K562 (cell line): ENCODE results near the gene PBX2. TPM values are rescaled to one million over a fixed set of nuclear protein-coding genes. Genes with fewer than 3 reads are reported as not detected.

Source experiments
- CEBPG ChIP-seq, 3 experiments: fragments of 200-800 bp in 1 of 3; sonication (Bioruptor generic) in 1 of 3; sonication (generic) in 1 of 3; formaldehyde crosslinking in 1 of 3; IDR thresholded peaks in 2 of 3; conservative IDR thresholded peaks in 1 of 3; 2 replicates each; pipeline versions ENCODE4 v1.6.1 to v1.8.0; 2016 to 2022; ENCODE audit warnings: missing compliant biosample characterization in 2 of 3, missing genetic modification characterization in 2 of 3, mild to moderate bottlenecking in 1 of 3, missing genetic modification reagents in 1 of 3
- E2F1 ChIP-seq: sonication (generic); formaldehyde crosslinking; IDR thresholded peaks from 2 replicates; pipeline ENCODE4 v1.8.1; 2023; ENCODE audit warnings: mild to moderate bottlenecking, missing genetic modification reagents, moderate library complexity
- ELF2 ChIP-seq: fragments of 250-450 bp; sonication (Bioruptor Pico); IDR thresholded peaks from 2 replicates; pipeline ENCODE4 v1.5.0; 2021; ENCODE audit warnings: mild to moderate bottlenecking
- FOXM1 ChIP-seq, 2 experiments: fragments of 450-650 bp in 1 of 2; sonication (generic) in 1 of 2; formaldehyde crosslinking in 1 of 2; IDR thresholded peaks; 2 replicates each; pipeline versions ENCODE4 v1.6.1 to v1.9.0; 2017 to 2022; ENCODE audit warnings: low read depth in 2 of 2, mild to moderate bottlenecking in 2 of 2, missing genetic modification reagents in 1 of 2, moderate library complexity in 1 of 2
- HOXB6 ChIP-seq: fragments of 250-450 bp; sonication (Bioruptor Pico); IDR thresholded peaks from 2 replicates; pipeline ENCODE4 v1.5.1; 2022; ENCODE audit warnings: mild to moderate bottlenecking, borderline replicate concordance
- MAX ChIP-seq: sonication (generic); formaldehyde crosslinking; IDR thresholded peaks from 2 replicates; pipeline ENCODE4 v1.9.0; 2022; ENCODE audit warnings: mild to moderate bottlenecking, missing genetic modification reagents
- MIER1 ChIP-seq: fragments of 450-650 bp; IDR thresholded peaks from 2 replicates; pipeline ENCODE4 v1.6.1; 2016; ENCODE audit warnings: antibody characterized with exemption, mild to moderate bottlenecking, low read depth
- RBM15 ChIP-seq: fragments of 200-400 bp; formaldehyde crosslinking; IDR thresholded peaks from 2 replicates; pipeline ENCODE4 v1.6.1; 2018; ENCODE audit warnings: mild to moderate bottlenecking, low read length, moderate library complexity; ENCODE audit not compliant: insufficient read depth
- RFX1 ChIP-seq: fragments of 450-650 bp; IDR thresholded peaks from 2 replicates; pipeline ENCODE4 v1.6.1; 2016; ENCODE audit warnings: mild to moderate bottlenecking, moderate library complexity
- SAFB ChIP-seq: fragments of 200-400 bp; formaldehyde crosslinking; IDR thresholded peaks from 2 replicates; pipeline ENCODE4 v1.6.1; 2017; ENCODE audit warnings: low read depth, low read length, borderline replicate concordance
- SFPQ ChIP-seq: fragments of 200-400 bp; formaldehyde crosslinking; IDR thresholded peaks from 2 replicates; pipeline ENCODE4 v1.6.1; 2017; ENCODE audit warnings: mild to moderate bottlenecking, low read depth, low read length, moderate library complexity
- SRF ChIP-seq, 2 experiments: fragments of 250-450, 450-650 bp in 1 of 2; sonication (Bioruptor Pico) in 1 of 2; sonication (generic) in 1 of 2; formaldehyde crosslinking; IDR thresholded peaks; 2 replicates each; pipeline versions ENCODE4 v1.5.0 to v1.5.1; 2020 to 2022; ENCODE audit warnings: mild to moderate bottlenecking in 1 of 2, missing genetic modification reagents in 1 of 2
- STAT5B ChIP-seq: fragments of 250-450 bp; sonication (Bioruptor Pico); IDR thresholded peaks from 2 replicates; pipeline ENCODE4 v1.8.0; 2021; ENCODE audit warnings: mild to moderate bottlenecking, inconsistent platforms
- ZNF134 ChIP-seq: fragments of 250-450 bp; sonication (Bioruptor Pico); conservative IDR thresholded peaks from 2 replicates; pipeline ENCODE4 v1.4.0; 2020
- ZNF354B ChIP-seq: fragments of 250-450 bp; sonication (Bioruptor Pico); IDR thresholded peaks from 2 replicates; pipeline ENCODE4 v1.4.0; 2020
- ZNF444 ChIP-seq: fragments of 250-450 bp; sonication (Bioruptor Pico); IDR thresholded peaks from 2 replicates; pipeline ENCODE4 v1.4.0; 2020; ENCODE audit warnings: mild to moderate bottlenecking, moderate library complexity
- polyA plus RNA-seq, 8 experiments: library from polyadenylated mRNA; depleted of rRNA in 4 of 8; stranded (reverse) in 5 of 8; unstranded in 3 of 8; fragments of >200 nt; fragmentation: Nextera tagmentation in 2 of 8; fragmentation: Illumina TruSeq in 1 of 8; extraction: Ambion mirVana in 2 of 8; extraction: Trizol in 1 of 8; gene quantifications; 2 replicates each; pipeline versions ENCODE4 v1.2.1 to v1.2.3, GENCODE V29; 2011 to 2014; ENCODE audit warnings: inconsistent platforms in 1 of 8, missing spikeins in 1 of 8
- total RNA-seq, 7 experiments: library from RNA; depleted of rRNA in 6 of 7; stranded (reverse); fragments of >200 nt in 6 of 7; fragmentation: Illumina TruSeq in 2 of 7; extraction: Trizol in 2 of 7; gene quantifications; 2 replicates each; pipeline versions ENCODE4 v1.2.1 to v1.2.3, GENCODE V29; 2011 to 2021; ENCODE audit warnings: low replicate concordance in 1 of 7
- TF ChIP-seq, protein P1 (sequence below): fragments of 450-650 bp; formaldehyde crosslinking; IDR thresholded peaks from 2 replicates; pipeline ENCODE4 v1.4.0; 2020; ENCODE audit warnings: mild to moderate bottlenecking, moderate library complexity
- TF ChIP-seq, protein P2 (sequence below), 2 experiments: fragments of 150-350 bp in 1 of 2; IDR thresholded peaks; 2 replicates each; pipeline ENCODE4 v1.6.1; 2012 to 2016; ENCODE audit warnings: low read depth in 2 of 2, low read length in 2 of 2, mild to moderate bottlenecking in 1 of 2, moderate library complexity in 1 of 2

The PBX2 gene
- total and polyA plus RNA-seq, 9 of the 15 experiments (the other 6 are each of a cell fraction or from before 2014, with no cell fraction given): 1.9 to 134 (median 62.5) TPM

DNA sequence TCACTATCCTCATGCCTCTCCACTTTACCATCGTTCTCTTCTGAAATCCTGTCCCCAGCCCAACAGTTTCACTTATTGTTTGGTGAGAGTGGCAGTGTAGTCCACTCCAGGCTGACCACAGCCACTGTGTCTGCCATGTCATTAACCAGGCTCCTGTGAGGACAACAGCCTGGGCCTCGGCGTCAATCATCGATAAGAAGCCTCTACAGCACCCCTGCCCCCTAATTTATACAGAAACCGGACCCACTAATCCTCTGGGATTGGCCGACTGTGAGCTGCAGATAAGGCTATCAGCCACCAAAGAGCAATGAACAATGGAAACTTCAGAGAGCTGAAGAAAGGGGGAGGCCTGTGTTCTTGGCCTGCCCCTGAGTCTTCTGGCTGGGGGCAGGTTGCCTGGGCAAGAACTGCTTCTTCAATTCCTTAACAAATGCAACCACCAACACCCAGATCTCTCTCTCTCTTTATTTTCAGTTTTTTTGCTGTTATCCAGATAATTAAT, 22.2 kb downstream of the PBX2 start (continued):
- TF ChIP-seq SFPQ (no peak), FOXM1 (IDR thresholded peaks at IDR 0.05; ENCODE audit: low read depth) (peak; percentile 90), FOXM1 (CRISPR knock-in tag; IDR thresholded peaks at IDR 0.05; ENCODE audit: low read depth) (no peak), RBM15 (no peak), RFX1 (no peak), STAT5B (CRISPR knock-in tag) (no peak), ELF2 (CRISPR knock-in tag) (no peak), ZNF354B (CRISPR knock-in tag) (peak; percentile 33; the same call in 1 of the 2 replicates), E2F1 (no peak), CEBPG (CRISPR knock-in tag; IDR thresholded peaks at IDR 0.05) (no peak), CEBPG (tag; conservative IDR thresholded peaks at IDR 0.05 in 1 of 2, IDR thresholded peaks at IDR 0.05 in 1 of 2) (no peak), MIER1 (no peak), ZNF134 (no peak), SRF (CRISPR knock-in tag; IDR thresholded peaks at IDR 0.05) (0 out of 4 replicates have a peak, but pooled peaks of 1 of the 2 experiments have one; percentile 14), ZNF444 (CRISPR knock-in tag) (0 out of 2 replicates have a peak, but pooled peaks have one; percentile 57), MAX (CRISPR knock-in tag) (0 out of 2 replicates have a peak, but pooled peaks have one; percentile 11), SAFB (no peak), HOXB6 (no peak)
- TF ChIP-seq, protein P1, sequence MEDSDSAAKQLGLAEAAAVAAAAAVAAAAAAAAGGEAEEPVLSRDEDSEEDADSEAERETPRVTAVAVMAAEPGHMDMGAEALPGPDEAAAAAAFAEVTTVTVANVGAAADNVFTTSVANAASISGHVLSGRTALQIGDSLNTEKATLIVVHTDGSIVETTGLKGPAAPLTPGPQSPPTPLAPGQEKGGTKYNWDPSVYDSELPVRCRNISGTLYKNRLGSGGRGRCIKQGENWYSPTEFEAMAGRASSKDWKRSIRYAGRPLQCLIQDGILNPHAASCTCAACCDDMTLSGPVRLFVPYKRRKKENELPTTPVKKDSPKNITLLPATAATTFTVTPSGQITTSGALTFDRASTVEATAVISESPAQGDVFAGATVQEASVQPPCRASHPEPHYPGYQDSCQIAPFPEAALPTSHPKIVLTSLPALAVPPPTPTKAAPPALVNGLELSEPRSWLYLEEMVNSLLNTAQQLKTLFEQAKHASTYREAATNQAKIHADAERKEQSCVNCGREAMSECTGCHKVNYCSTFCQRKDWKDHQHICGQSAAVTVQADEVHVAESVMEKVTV (CRISPR knock-in tag): 0 out of 2 replicates have a peak, but pooled peaks have one; percentile 26
- TF ChIP-seq, protein P2, sequence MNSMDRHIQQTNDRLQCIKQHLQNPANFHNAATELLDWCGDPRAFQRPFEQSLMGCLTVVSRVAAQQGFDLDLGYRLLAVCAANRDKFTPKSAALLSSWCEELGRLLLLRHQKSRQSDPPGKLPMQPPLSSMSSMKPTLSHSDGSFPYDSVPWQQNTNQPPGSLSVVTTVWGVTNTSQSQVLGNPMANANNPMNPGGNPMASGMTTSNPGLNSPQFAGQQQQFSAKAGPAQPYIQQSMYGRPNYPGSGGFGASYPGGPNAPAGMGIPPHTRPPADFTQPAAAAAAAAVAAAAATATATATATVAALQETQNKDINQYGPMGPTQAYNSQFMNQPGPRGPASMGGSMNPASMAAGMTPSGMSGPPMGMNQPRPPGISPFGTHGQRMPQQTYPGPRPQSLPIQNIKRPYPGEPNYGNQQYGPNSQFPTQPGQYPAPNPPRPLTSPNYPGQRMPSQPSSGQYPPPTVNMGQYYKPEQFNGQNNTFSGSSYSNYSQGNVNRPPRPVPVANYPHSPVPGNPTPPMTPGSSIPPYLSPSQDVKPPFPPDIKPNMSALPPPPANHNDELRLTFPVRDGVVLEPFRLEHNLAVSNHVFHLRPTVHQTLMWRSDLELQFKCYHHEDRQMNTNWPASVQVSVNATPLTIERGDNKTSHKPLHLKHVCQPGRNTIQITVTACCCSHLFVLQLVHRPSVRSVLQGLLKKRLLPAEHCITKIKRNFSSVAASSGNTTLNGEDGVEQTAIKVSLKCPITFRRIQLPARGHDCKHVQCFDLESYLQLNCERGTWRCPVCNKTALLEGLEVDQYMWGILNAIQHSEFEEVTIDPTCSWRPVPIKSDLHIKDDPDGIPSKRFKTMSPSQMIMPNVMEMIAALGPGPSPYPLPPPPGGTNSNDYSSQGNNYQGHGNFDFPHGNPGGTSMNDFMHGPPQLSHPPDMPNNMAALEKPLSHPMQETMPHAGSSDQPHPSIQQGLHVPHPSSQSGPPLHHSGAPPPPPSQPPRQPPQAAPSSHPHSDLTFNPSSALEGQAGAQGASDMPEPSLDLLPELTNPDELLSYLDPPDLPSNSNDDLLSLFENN (IDR thresholded peaks at IDR 0.05; ENCODE audit: low read depth in 2 of 2, low read length in 2 of 2): peak in 1 of 2 experiments; percentile 93; a peak in 2 of 4 replicates
